Natural killer cell (primary cell): ENCODE data around the gene EIF4G2. TPM values are rescaled to one million over a fixed set of nuclear protein-coding genes. Genes with fewer than 3 reads are reported as not detected.
A peak's percentile ranks its signal among the peaks of the same experiment; 100 is the strongest.

Source experiments
- ATAC-seq, 3 donors: fragments of 150-1000 bp in 2 of 3; fragments of 200-7000 bp in 1 of 3; cut with Tn5 transposase; 1 replicate in 1 of 3; 2 replicates in 2 of 3; pipeline ENCODE4 v1.10.0; 2021; ENCODE audit warnings: mild to moderate bottlenecking in 2 of 3, moderate library complexity in 2 of 3
- DNase-seq, 2 donors: peaks; one replicate each; pipeline versions ENCODE4 v3.0.0 to v3.0.0-alpha.2; 2013 to 2021; ENCODE audit warnings: mixed read lengths in 1 of 2
- H3K27ac ChIP-seq: one replicate; pipeline ENCODE4 v1.5.1; 2013; ENCODE audit warnings: mild to moderate bottlenecking, low read length
- H3K27me3 ChIP-seq: one replicate; pipeline ENCODE4 v1.6.1; 2013; ENCODE audit warnings: low read length; ENCODE audit not compliant: control insufficient read depth, insufficient read depth
- H3K36me3 ChIP-seq: one replicate; pipeline ENCODE4 v1.6.1; 2013; ENCODE audit warnings: low read length; ENCODE audit not compliant: control insufficient read depth, insufficient read depth
- H3K4me1 ChIP-seq: one replicate; pipeline ENCODE4 v1.6.1; 2013; ENCODE audit warnings: low read length; ENCODE audit not compliant: control insufficient read depth, insufficient read depth
- H3K4me3 ChIP-seq: one replicate; pipeline ENCODE4 v1.5.1; 2013; ENCODE audit warnings: low read length
- H3K9me3 ChIP-seq: one replicate; pipeline ENCODE4 v1.6.1; 2013; ENCODE audit warnings: low read length; ENCODE audit not compliant: control insufficient read depth, insufficient read depth
- H3K27ac Mint-ChIP-seq, 2 donors: one replicate each; pipeline ENCODE4 v1.8.0; 2022; ENCODE audit warnings: mild to moderate bottlenecking in 2 of 2, mixed read lengths in 2 of 2, moderate library complexity in 1 of 2
- H3K27me3 Mint-ChIP-seq, 2 donors: one replicate each; pipeline ENCODE4 v1.8.0; 2022; ENCODE audit warnings: low read depth in 2 of 2, mixed read lengths in 2 of 2
- H3K36me3 Mint-ChIP-seq: one replicate; pipeline ENCODE4 v1.8.0; 2022; ENCODE audit warnings: mixed read lengths
- H3K4me1 Mint-ChIP-seq, 2 donors: one replicate each; pipeline ENCODE4 v1.8.0; 2022; ENCODE audit warnings: mixed read lengths in 2 of 2
- H3K4me3 Mint-ChIP-seq: one replicate; pipeline ENCODE4 v1.8.0; 2022; ENCODE audit warnings: mild to moderate bottlenecking, moderate library complexity, mixed read lengths
- H3K9me3 Mint-ChIP-seq, 2 donors: one replicate each; pipeline ENCODE4 v1.8.0; 2022; ENCODE audit warnings: mixed read lengths in 2 of 2
- CTCF ChIP-seq: fragments of 200-600 bp; IDR thresholded peaks from one replicate; pipeline ENCODE4 v1.8.0; 2022; ENCODE audit warnings: antibody characterized with exemption
- WGBS: methylation state at CpG from one replicate; pipeline ENCODE4 v1.1.7; 2013; ENCODE audit warnings: missing lambda C conversion rate; ENCODE audit not compliant: insufficient coverage; 5-methylcytosine and 5-hydroxymethylcytosine counted together
- intact Hi-C: fragments of 100-400 bp; cut with micrococcal nuclease; formaldehyde crosslinking; loops from one replicate; pipeline ENCODE4 v1.14.2; 2022
- total RNA-seq, 4 donors: library from RNA; stranded (reverse); fragments of 120-200 nt in 1 of 4; gene quantifications; one replicate each; pipeline versions ENCODE4 v1.2.3 to v1.2.4, GENCODE V29; 2013 to 2022

The EIF4G2 gene
- total RNA-seq, 3 donors from 2014 or later (not counting 1 experiment from before 2014, with no cell fraction given), result 718 to 820 (median 751) TPM

GRCh38 chr11:10798330-10798928 lies 10.3 kb downstream of the EIF4G2 start:
- DNase-seq (no peak), ATAC-seq (no peak)
- Mint-ChIP-seq H3K9me3 (no peaks in the 10 kb centered on the region), H3K4me1 (peaks cover 46 to 50% of the 10 kb centered on the region in 2 donors), H3K27me3 (no peaks in the 10 kb centered on the region), H3K4me3 (no peak overlapping the region), H3K27ac (peak overlapping the region; percentile 63 to 70), H3K36me3 (peaks cover 53% of the 10 kb centered on the region)
- intact Hi-C loops, result no loop called here
- 50% methylated on average over 3 of the region's 4 CpGs for WGBS
- Histone ChIP-seq H3K9me3 (no peaks in the 10 kb centered on the region), H3K4me1 (peaks cover 6% of the 10 kb centered on the region), H3K36me3 (peaks cover 74% of the 10 kb centered on the region), H3K4me3 (no peak overlapping the region), H3K27ac (no peak overlapping the region), H3K27me3 (no peaks in the 10 kb centered on the region)
- no peak for TF ChIP-seq CTCF

GRCh38 chr11:10797531-10797930 lies 11.2 kb downstream of the EIF4G2 start:
- Mint-ChIP-seq H3K27me3 (peaks cover 0 to 3% of the 10 kb centered on the region in 2 donors), H3K9me3 (no peaks in the 10 kb centered on the region), H3K4me3 (no peak overlapping the region), H3K36me3 (peaks cover 50% of the 10 kb centered on the region), H3K4me1 (peaks cover 50 to 54% of the 10 kb centered on the region in 2 donors), H3K27ac (peak overlapping the region in 1 of 2 donors; percentile 70)
- Histone ChIP-seq H3K4me3 (no peak overlapping the region), H3K27me3 (peaks cover 2% of the 10 kb centered on the region), H3K9me3 (no peaks in the 10 kb centered on the region), H3K36me3 (peaks cover 65% of the 10 kb centered on the region), H3K27ac (no peak overlapping the region), H3K4me1 (peaks cover 12% of the 10 kb centered on the region)
- DNase-seq (no peak), ATAC-seq (peak in 1 of 3 donors; percentile 41)
- no peak for TF ChIP-seq CTCF
- WGBS, result 78% methylated on average over 3 of the region's 3 CpGs
- intact Hi-C loops, result no loop called here

- WGBS, result 54% methylated on average over 2 of the region's 2 CpGs
- intact Hi-C loops, result no loop called here
- H3K27me3 Mint-ChIP-seq, result peaks cover 2 to 7% of the 10 kb centered on the region in 2 donors
- H3K4me3 Mint-ChIP-seq, result no peak overlapping the region
- Histone ChIP-seq H3K4me3 (no peak overlapping the region), H3K36me3 (peaks cover 60% of the 10 kb centered on the region), H3K4me1 (peaks cover 14% of the 10 kb centered on the region), H3K27me3 (peaks cover 2% of the 10 kb centered on the region), H3K27ac (no peak overlapping the region), H3K9me3 (no peaks in the 10 kb centered on the region)
- ATAC-seq (no peak), DNase-seq (peak in 1 of 2 donors; percentile 56)
- H3K9me3 Mint-ChIP-seq, result no peaks in the 10 kb centered on the region
- peaks cover 55 to 59% of the 10 kb centered on the region in 2 donors for H3K4me1 Mint-ChIP-seq
- TF ChIP-seq CTCF, result no peak
- H3K36me3 Mint-ChIP-seq, result peaks cover 47% of the 10 kb centered on the region
- peak overlapping the region in 1 of 2 donors; percentile 70 for H3K27ac Mint-ChIP-seq
Measured at GRCh38 chr11:10797001-10797400, 11.7 kb downstream of the EIF4G2 start.

- Histone ChIP-seq H3K36me3 (peaks cover 52% of the 10 kb centered on the region), H3K27me3 (peaks cover 2% of the 10 kb centered on the region), H3K27ac (no peak overlapping the region), H3K4me1 (peaks cover 14% of the 10 kb centered on the region), H3K4me3 (no peak overlapping the region), H3K9me3 (no peaks in the 10 kb centered on the region)
- WGBS, result 94% methylated on average over 2 of the region's 2 CpGs
- H3K9me3 Mint-ChIP-seq, result no peaks in the 10 kb centered on the region
- peaks cover 8 to 11% of the 10 kb centered on the region in 2 donors for H3K27me3 Mint-ChIP-seq
- DNase-seq (peak in 1 of 2 donors; percentile 20), ATAC-seq (no peak)
- H3K4me3 Mint-ChIP-seq, result no peak overlapping the region
- peak overlapping the region in 1 of 2 donors; percentile 24 for H3K27ac Mint-ChIP-seq
- H3K4me1 Mint-ChIP-seq, result peaks cover 51 to 52% of the 10 kb centered on the region in 2 donors
- no peak for TF ChIP-seq CTCF
- intact Hi-C loops, result no loop called here
- H3K36me3 Mint-ChIP-seq, result peaks cover 39% of the 10 kb centered on the region
Measured at GRCh38 chr11:10796191-10796590, 12.5 kb downstream of the EIF4G2 start.
